GDM1 (cell line): ENCODE results near the gene CCND1.
"Not testable (repeated sequence)": the region's sequence is repeated elsewhere in the genome, so short reads cannot be mapped to it uniquely, and the experiment has no call there.

ENCODE experiments used
- DNase-seq: peaks from one replicate; lab custom pipeline; 2025; lab: John Stamatoyannopoulos, UW

The CCND1 gene

DNA sequence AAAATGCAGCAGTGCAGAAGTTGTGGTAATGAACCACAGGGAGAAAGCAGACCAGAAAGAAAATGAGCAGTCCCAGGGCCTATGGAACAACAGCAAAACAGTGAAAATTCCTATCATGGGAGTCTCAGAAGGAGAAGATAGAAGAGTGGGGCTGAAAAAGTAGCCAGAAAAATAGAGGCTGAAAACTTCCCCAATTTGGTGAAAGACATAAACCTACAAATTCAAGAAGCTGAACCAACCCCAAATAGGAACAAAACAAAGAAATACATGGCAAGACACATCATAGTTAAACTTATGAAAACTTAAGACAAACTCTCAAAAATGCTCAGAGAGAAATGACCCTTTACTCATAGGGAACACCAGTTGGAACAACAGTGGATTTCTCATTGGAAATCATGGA is 51.5 kb downstream of the CCND1 start:
- DNase-seq = no peak

DNA sequence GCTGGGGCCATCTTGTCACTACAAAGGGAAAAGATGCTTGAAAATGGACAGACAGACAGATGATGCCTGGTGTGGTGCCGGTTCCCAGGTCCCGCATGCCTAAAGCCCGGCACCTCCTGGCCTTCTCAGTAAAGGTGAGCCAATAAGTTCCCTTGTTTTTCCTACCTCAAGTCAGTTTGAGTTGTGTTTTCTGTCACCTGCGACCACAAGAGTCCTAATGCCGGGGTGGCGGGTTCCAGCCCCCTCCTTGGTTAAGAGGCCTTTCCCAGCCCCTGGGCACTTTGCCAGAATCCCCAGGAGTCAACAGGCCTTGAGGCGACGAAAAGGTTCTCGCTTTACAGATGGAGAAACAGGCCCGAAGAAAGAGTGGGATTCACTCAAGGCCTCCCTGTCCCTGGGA is 53.8 kb downstream of the CCND1 start:
- DNase-seq = no peak

DNA sequence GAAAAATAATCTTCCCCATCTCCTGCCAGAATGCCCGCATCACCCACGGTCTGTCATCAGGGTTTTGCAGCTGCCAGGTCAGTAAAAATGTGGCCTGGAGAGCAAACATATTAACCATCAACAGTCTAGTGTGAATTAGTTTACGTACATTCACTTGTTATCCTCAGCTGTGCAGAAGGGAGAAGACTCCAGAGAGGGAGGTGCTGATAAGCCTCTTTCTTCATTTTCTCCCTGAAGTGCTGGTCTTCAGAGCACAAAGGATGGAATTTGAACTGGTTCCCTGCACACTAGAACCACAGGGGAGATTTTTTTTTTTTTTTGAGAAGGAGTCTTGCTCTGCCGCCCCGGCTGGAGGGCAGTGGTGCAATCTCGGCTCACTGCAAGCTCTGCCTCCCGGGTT is 54.6 kb downstream of the CCND1 start:
- DNase-seq = no peak

DNA sequence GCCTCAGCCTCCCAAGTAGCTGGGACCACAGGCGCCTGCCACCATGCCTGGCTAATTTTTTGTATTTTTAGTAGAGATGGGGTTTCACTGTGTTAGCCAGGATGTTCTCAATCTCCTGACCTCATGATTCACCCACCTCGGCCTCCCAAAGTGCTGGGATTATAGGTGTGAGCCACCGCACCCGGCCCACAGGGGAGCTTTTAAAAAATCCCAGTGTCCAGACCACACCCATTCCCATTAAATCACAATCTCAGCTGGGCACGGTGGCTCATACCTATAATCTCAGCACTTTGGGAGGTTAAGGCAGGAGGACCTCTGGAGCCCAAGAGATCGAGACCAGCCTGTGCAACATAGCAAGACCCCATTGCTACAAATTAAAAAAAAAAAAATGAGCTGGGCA is 55.0 kb downstream of the CCND1 start:
- not testable (repeated sequence) for DNase-seq

DNA sequence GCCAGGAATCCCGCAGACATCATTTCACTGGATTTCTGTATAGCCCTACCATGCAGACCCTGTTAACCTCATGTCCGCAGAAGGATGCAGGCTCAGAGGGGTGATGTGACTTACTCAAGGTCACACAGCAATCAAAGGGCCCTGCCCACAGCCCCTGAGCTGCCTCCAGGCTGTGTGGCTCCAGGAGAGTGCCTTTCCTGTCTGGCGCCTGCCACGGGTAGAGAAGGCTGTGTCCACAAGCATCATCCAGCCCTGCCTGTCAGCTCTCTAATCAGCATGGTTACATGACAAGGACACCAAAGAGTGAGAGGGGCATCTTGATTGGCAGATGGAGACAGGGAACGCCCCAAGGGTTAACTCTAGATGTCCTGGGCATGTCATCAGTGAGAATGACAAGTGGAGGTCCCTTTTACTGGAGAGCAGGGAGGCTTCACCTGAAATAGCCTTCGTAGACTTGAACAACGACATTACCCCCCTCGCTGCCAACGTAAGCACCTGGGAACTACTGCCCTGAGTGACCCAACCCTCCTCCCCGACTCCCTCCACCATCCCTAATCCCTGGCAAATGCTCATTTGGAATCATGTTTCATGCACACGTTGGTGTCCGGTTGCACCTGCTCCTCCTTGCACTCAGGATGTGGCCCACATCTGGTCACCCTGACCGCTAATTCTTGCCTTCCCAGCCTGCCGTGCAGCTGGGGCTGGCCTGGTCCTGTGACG is 56.0 kb downstream of the CCND1 start:
- DNase-seq = no peak

DNA sequence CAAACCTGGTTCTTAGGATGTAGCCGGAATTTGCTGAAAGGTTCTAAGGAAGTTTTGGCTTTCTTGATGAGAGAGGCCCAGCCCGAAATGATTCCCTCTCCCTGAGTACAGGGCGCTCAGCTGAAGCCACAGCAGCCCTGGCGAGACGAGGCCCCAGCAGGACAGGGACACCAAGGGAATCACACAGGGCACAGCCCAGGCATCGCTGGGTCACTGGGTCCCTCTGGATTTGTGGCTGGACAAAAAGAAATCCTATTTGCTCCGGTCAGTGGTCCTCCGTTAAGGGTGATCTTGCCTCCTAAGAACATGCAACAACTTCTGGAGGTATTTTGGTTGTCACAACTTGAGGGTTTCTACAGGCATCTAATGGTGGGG is 56.5 kb downstream of the CCND1 start:
- DNase-seq = no peak

DNA sequence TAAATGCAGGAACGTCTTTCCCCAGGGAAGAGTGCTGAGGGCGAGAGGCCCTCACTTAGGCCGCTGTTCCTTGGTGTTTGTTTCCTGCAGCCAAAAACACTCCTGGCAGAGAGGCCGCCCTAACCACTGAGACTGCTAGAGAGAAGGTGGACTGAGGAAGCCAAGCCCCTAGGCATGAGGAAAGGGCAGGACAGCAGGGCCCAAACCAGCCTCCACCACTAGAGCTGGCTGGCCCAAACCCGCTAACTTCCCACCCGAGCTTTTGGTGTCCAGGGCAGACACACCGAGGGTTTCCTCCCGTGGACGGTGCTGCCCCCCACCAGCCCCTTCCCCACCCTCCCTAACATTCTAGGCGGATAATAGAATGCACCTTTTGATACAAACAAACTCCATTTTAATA is 56.9 kb downstream of the CCND1 start:
- DNase-seq = no peak

DNA sequence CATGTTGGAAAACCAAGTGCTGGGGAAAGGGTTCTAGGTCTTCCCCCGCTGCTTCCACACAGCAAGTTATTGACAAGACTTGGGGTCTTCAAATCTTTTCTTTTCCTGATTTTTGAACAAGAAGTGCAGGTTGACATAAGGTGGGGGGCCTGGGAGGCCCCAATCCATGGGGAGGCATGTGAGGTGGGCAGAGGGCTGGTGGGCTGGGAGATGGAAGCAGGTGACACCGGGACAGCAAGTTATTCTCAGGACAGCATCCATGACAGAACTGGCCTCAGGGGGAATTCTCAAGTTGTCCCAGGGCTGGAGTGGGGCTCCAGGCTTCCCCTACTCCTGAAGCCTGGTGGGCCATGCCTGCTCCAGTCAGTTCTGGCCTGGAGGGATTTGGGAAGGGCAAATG is 57.4 kb downstream of the CCND1 start:
- DNase-seq = no peak

DNA sequence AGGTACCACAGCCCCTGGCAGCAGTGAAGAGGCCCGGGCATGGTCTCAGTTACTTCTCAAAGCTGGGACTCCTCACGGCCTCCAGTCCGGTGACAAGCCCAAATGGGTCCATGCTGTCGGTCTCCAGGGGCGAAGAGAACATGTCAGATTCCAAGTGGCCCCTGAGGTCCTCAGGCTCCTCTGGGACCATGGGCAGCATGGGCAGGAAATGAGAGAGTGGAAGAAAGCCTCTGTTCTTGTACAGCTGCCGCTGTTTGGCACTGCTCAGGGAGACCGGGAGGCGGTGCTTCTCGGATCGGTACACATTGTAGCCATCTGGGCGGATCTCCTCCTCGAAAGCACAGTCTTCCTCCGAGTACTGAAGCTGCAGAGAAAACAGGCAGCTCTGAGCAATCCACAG is 58.3 kb downstream of the CCND1 start:
- no peak for DNase-seq

DNA sequence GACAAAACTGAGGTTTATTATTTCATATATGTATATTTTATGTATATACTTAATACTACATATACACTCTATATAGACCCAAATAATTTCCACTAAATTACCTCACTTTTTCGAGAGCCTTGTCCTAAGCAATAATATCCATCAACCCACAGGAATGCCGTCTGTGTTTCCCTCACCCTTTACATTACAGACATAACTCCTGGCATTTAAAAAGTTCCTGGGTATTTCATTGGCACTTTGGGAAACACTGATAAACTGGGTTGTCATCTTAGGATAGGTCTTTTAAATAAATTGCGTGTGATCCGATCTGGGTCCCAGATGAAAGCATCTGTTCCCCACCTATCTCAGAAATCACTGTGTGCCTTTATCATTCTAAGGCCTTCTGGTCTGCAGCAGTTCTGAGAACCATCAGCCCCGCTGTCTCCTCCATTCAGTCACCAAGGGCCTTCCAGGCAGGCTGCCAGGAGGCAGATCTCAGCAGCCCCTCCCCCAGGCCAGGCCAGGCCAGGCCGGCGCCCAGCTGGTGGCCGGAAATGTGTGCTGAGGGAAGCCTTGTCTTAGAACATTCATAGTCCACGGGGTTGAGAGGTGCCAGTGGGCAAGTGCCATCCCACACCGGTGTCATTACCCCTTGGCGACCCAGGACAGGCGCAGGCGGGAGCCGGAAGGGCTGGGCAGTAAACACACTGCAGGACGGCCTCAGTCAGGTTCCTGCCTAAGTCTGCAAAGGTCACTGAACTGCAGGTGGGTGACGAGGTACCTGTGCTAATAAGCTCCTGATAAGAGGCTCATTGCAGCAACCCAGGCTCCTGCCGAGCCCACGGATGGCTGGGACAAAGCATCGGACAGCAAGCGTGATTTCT is 59.6 kb downstream of the CCND1 start:
- no peak for DNase-seq

DNA sequence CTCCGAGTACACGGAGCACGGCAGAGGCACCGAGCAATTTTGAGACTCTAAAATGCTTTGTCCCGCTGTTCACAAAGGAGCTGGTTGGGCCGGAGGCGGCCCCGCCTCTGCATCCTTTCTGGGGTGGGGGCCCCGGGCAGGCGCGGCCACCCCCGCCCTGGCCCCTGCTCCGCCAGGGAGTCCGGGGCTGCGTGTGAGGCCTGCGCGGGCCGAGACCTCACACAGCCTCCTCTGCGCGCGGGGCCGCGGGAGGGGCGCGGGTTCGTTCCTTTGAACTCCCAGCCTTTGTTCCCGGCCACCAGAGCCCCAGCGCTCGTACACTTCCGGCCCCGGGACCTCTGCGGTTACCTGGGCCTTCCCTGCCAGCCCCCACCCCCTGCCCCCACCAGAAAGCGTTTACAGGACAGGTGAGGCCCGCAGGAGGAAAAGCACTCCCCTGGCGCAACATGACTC is 61.3 kb downstream of the CCND1 start:
- no peak for DNase-seq

DNA sequence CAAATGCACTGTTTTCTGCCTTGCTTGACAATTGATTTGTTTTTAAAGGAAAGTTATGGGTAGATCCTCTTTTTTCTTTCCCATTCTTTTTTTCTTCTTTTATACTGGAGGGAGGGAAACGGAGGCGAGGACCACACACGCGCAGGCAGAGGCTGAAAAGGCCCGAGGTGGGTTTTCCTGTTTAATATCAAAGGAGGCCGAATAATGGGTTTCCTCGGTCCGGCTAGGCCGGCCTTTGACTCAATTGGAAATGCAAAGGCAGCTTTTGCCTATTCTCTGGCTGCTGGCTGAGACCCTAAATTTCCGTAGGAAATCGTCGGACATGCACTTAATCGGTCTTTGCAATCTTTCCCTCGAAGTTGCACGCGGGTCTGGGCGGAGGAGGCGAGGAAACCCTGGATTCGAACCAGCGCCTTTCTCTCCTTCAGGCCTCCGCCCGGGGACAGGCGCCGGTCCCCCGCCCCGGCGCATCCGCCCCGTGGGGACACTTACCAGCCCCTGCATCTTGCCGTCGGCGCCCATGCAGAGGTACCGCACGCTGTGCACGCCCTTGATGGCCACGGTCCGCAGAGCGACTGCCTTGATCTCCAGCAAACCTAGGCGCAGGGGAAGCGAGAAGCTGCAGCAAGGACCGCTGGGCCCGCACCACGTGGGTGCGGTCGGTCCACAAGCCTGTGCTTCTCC is 62.0 kb downstream of the CCND1 start:
- DNase-seq = no peak

DNA sequence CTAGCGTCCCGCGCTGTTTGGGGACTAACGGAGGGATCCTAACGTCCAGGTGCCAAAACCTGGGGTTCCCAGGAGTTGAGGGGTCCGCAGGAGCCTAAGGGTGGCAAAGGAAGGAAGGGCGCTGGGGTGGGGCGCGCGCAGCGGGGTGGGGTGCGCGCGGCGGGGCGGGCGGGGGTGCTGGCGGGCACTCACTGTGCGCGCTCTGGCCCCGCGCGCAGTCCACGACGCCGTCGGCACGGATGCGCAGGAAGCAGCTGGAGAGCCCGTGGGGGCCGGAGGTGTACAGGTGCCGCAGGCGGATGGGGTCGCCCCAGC is 62.5 kb downstream of the CCND1 start:
- DNase-seq = no peak
